Esophagus squamous epithelium (tissue), 4 donors: ENCODE measurements around the gene CTNNA1.

ENCODE experiments used
- CTCF ChIP-seq, 6 experiments: fragments of 450-650 bp in 4 of 6; fragments of 200-600 bp in 2 of 6; sonication (generic) in 2 of 6; IDR thresholded peaks; one replicate each; pipeline ENCODE4 v1.5.1; 2016 to 2019; ENCODE audit warnings: antibody characterized with exemption in 6 of 6, mild to moderate bottlenecking in 4 of 6, moderate library complexity in 4 of 6
- POLR2A ChIP-seq, 4 donors: fragments of 450-650 bp; IDR thresholded peaks; one replicate each; pipeline ENCODE4 v1.6.1; 2017; ENCODE audit warnings: antibody characterized with exemption in 4 of 4, mild to moderate bottlenecking in 4 of 4, moderate library complexity in 3 of 4

DNA sequence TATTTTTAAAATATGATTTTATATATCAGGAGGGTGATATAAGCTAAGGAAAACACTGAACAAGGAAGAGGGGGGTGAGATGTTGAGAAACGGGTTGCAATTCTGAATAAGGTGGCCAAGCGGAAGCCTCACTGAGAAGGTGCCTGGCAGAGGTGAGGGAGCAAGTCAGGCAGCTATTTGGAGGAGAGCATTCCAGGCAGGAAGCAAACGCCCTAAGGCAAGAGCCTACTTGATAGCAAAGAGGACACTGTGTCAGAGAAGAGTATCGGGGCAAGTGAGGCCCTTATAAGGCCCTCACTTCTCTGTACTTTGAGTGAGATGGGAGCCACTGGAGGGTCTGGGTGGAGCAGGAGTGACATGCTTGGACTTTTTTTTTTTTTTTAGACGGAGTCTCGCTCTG lies 8.0 kb upstream of the CTNNA1 start:
- TF ChIP-seq CTCF (IDR thresholded peaks at IDR 0.05), result no peak
- no peak for TF ChIP-seq POLR2A (IDR thresholded peaks at IDR 0.05)
